ENCODE results near the gene SH3PXD2A.

SH3PXD2A gene

GRCh38 chr10:103737735-103738367, 117.5 kb downstream of the SH3PXD2A start:
- Histone ChIP-seq H3K27ac (no peak overlapping the region), H3K27me3 (no peaks in the 10 kb centered on the region), H3K9me3 (no peaks in the 10 kb centered on the region), H3K4me3 (ENCODE audit: low read depth in 1 of 2, low read length in 1 of 2) (no peak overlapping the region), H3K36me3 (no peaks in the 10 kb centered on the region), H3K4me1 (ENCODE audit: control insufficient read depth in 1 of 2, insufficient read depth in 1 of 2, low read depth in 1 of 2, low read length in 1 of 2) (no peaks in the 10 kb centered on the region)
- TF ChIP-seq, protein P1, sequence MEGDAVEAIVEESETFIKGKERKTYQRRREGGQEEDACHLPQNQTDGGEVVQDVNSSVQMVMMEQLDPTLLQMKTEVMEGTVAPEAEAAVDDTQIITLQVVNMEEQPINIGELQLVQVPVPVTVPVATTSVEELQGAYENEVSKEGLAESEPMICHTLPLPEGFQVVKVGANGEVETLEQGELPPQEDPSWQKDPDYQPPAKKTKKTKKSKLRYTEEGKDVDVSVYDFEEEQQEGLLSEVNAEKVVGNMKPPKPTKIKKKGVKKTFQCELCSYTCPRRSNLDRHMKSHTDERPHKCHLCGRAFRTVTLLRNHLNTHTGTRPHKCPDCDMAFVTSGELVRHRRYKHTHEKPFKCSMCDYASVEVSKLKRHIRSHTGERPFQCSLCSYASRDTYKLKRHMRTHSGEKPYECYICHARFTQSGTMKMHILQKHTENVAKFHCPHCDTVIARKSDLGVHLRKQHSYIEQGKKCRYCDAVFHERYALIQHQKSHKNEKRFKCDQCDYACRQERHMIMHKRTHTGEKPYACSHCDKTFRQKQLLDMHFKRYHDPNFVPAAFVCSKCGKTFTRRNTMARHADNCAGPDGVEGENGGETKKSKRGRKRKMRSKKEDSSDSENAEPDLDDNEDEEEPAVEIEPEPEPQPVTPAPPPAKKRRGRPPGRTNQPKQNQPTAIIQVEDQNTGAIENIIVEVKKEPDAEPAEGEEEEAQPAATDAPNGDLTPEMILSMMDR (IDR thresholded peaks at IDR 0.05), result no peak

DNA sequence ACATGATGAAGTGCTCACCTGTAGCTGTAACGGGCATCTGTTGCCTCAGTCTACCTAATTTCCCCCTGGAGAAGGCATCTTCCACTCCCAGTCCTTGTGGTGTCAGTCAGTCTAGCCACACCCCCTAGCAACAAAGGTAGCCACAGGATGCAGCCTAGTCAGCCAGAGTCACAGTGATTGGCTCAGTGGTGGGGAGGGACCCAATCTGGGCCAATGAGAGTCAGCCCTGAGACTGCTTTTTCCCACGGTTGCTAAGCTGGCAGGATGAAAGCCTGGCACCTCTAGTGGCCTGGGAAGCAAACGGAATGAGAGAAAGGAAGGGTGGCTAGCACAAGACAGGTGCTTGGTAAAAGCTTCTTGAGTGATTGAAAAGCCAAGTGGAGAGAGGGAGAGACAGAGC, 118.6 kb downstream of the SH3PXD2A start:
- H3K9me3 ChIP-seq, result no peaks in the 10 kb centered on the region
- H3K4me1 ChIP-seq (ENCODE audit: control insufficient read depth in 1 of 2, insufficient read depth in 1 of 2, low read depth in 1 of 2, low read length in 1 of 2), result no peaks in the 10 kb centered on the region
- no peaks in the 10 kb centered on the region for H3K36me3 ChIP-seq
- TF ChIP-seq, protein P1 (IDR thresholded peaks at IDR 0.05), result no peak
- no peak overlapping the region for H3K4me3 ChIP-seq (ENCODE audit: low read depth in 1 of 2, low read length in 1 of 2)
- no peak overlapping the region for H3K27ac ChIP-seq
- no peaks in the 10 kb centered on the region for H3K27me3 ChIP-seq

GRCh38 chr10:103736044-103736443, 119.3 kb downstream of the SH3PXD2A start:
- no peaks in the 10 kb centered on the region for H3K4me1 ChIP-seq (ENCODE audit: control insufficient read depth in 1 of 2, insufficient read depth in 1 of 2, low read depth in 1 of 2, low read length in 1 of 2)
- TF ChIP-seq, protein P1 (IDR thresholded peaks at IDR 0.05), result no peak
- H3K9me3 ChIP-seq, result no peaks in the 10 kb centered on the region
- H3K36me3 ChIP-seq, result no peaks in the 10 kb centered on the region
- H3K4me3 ChIP-seq (ENCODE audit: low read depth in 1 of 2, low read length in 1 of 2), result no peak overlapping the region
- H3K27ac ChIP-seq, result no peak overlapping the region
- H3K27me3 ChIP-seq, result no peaks in the 10 kb centered on the region

- H3K27ac ChIP-seq, result no peak overlapping the region
Measured at GRCh38 chr10:103734731-103735130, 120.6 kb downstream of the SH3PXD2A start.

GRCh38 chr10:103733045-103733419, 122.3 kb downstream of the SH3PXD2A start:
- TF ChIP-seq, protein P1 (IDR thresholded peaks at IDR 0.05), result no peak
- H3K36me3 ChIP-seq, result no peaks in the 10 kb centered on the region
- no peaks in the 10 kb centered on the region for H3K27me3 ChIP-seq

More at GRCh38 chr10:103734731-103735130, 120.6 kb downstream of the SH3PXD2A start:
- H3K4me1 ChIP-seq (ENCODE audit: control insufficient read depth in 1 of 2, insufficient read depth in 1 of 2, low read depth in 1 of 2, low read length in 1 of 2), result no peaks in the 10 kb centered on the region
- no peak overlapping the region for H3K4me3 ChIP-seq (ENCODE audit: low read depth in 1 of 2, low read length in 1 of 2)
- H3K27me3 ChIP-seq, result no peaks in the 10 kb centered on the region
- H3K9me3 ChIP-seq, result no peaks in the 10 kb centered on the region
- no peaks in the 10 kb centered on the region for H3K36me3 ChIP-seq
- TF ChIP-seq, protein P1 (IDR thresholded peaks at IDR 0.05), result no peak

More at GRCh38 chr10:103733045-103733419, 122.3 kb downstream of the SH3PXD2A start:
- Histone ChIP-seq H3K4me3 (ENCODE audit: low read depth in 1 of 2, low read length in 1 of 2) (no peak overlapping the region), H3K9me3 (no peaks in the 10 kb centered on the region), H3K27ac (no peak overlapping the region), H3K4me1 (ENCODE audit: control insufficient read depth in 1 of 2, insufficient read depth in 1 of 2, low read depth in 1 of 2, low read length in 1 of 2) (no peaks in the 10 kb centered on the region)

All from neutrophil (primary cell).